GM12878 (cell line): ENCODE measurements around the gene RHAG. TPM values are rescaled to one million over a fixed set of nuclear protein-coding genes. Genes with fewer than 3 reads are reported as not detected.

Source experiments
- ATF2 ChIP-seq: IDR thresholded peaks from 2 replicates; pipeline ENCODE4 v1.6.1; 2012; ENCODE audit warnings: low read length, inconsistent platforms
- CBX3 ChIP-seq: fragments of 200-600 bp; sonication (generic); IDR thresholded peaks from 2 replicates; pipeline ENCODE4 v1.6.1; 2016; ENCODE audit warnings: low read depth, borderline replicate concordance
- FOXM1 ChIP-seq: IDR thresholded peaks from 2 replicates; pipeline ENCODE4 v1.6.1; 2012; ENCODE audit warnings: low read depth, mild to moderate bottlenecking, inconsistent platforms, low read length, moderate library complexity
- KLF5 ChIP-seq: fragments of 450-650 bp; IDR thresholded peaks from 2 replicates; pipeline ENCODE4 v1.6.1; 2014; ENCODE audit warnings: mild to moderate bottlenecking; ENCODE audit not compliant: partially characterized antibody
- NFXL1 ChIP-seq: fragments of 450-650 bp; IDR thresholded peaks from 2 replicates; pipeline ENCODE4 v1.6.1; 2017; ENCODE audit warnings: antibody characterized with exemption, mild to moderate bottlenecking, borderline replicate concordance
- SIX5 ChIP-seq: IDR thresholded peaks from 2 replicates; pipeline ENCODE4 v1.6.1; 2011; ENCODE audit warnings: mild to moderate bottlenecking, low read depth, low read length, moderate library complexity; ENCODE audit not compliant: severe bottlenecking
- SRF ChIP-seq, 2 experiments: IDR thresholded peaks; 2 replicates each; pipeline ENCODE4 v1.6.1; 2011; ENCODE audit warnings: low read depth in 2 of 2, low read length in 2 of 2, mild to moderate bottlenecking in 1 of 2, moderate library complexity in 1 of 2
- SUZ12 ChIP-seq: fragments of 200-600 bp; sonication (generic); IDR thresholded peaks from one replicate; pipeline ENCODE4 v1.6.1; 2018; ENCODE audit warnings: antibody characterized with exemption, mild to moderate bottlenecking; ENCODE audit not compliant: unreplicated experiment
- USF2 ChIP-seq: IDR thresholded peaks from 2 replicates; pipeline ENCODE4 v1.6.1; 2011; ENCODE audit warnings: low read depth, low read length, improper control_type of control experiment, borderline replicate concordance
- ZNF687 ChIP-seq: fragments of 450-650 bp; IDR thresholded peaks from 2 replicates; pipeline ENCODE4 v1.6.1; 2017; ENCODE audit warnings: mild to moderate bottlenecking, moderate library complexity
- polyA plus RNA-seq, 11 experiments: library from polyadenylated mRNA; depleted of rRNA in 4 of 11; unstranded in 6 of 11; stranded (reverse) in 5 of 11; fragments of >200 nt; fragmentation: Nextera tagmentation in 4 of 11; fragmentation: Illumina TruSeq in 1 of 11; extraction: Ambion mirVana in 4 of 11; extraction: Trizol in 1 of 11; gene quantifications; 1 replicate in 1 of 11; 2 replicates in 10 of 11; pipeline versions ENCODE4 v1.2.1 to v1.2.3, GENCODE V29; 2011 to 2016; ENCODE audit warnings: inconsistent platforms in 2 of 11, missing spikeins in 2 of 11, low read depth in 1 of 11
- total RNA-seq, 4 experiments: library from RNA; depleted of rRNA in 3 of 4; stranded (reverse); fragments of >200 nt in 3 of 4; fragmentation: Illumina TruSeq in 1 of 4; extraction: Trizol in 1 of 4; gene quantifications; 2 replicates each; pipeline versions ENCODE4 v1.2.1 to v1.2.3, GENCODE V29; 2013 to 2021

The RHAG gene
- total and polyA plus RNA-seq, 10 of the 15 experiments (the other 5 are each of a cell fraction or from before 2014, with no cell fraction given): 0.06 to 0.18 (median 0.10) TPM; not detected in 6

- TF ChIP-seq ZNF687 (no peak), FOXM1 (no peak), ATF2 (no peak), SRF (IDR thresholded peaks at IDR 0.05; ENCODE audit: low read depth in 2 of 2, low read length in 2 of 2) (no peak), CBX3 (no peak), KLF5 (no peak), SIX5 (no peak), SUZ12 (no peak), USF2 (no peak), NFXL1 (no peak)
Measured at GRCh38 chr6:49579649-49580048, 57.0 kb downstream of the RHAG start (continued).
